ENCODE results near the gene BRICD5. TPM values are rescaled to one million over a fixed set of nuclear protein-coding genes. Genes with fewer than 3 reads are reported as not detected.

Gene BRICD5
- polyA plus RNA-seq, 5 donors, result 2.6 to 9.0 (median 5.8) TPM

- no peak for DNase-seq
Measured at GRCh38 chr16:2166263-2167067, 44.2 kb downstream of the BRICD5 start.

GRCh38 chr16:2165861-2166260 is 44.8 kb downstream of the BRICD5 start:
- DNase-seq, result no peak

DNA sequence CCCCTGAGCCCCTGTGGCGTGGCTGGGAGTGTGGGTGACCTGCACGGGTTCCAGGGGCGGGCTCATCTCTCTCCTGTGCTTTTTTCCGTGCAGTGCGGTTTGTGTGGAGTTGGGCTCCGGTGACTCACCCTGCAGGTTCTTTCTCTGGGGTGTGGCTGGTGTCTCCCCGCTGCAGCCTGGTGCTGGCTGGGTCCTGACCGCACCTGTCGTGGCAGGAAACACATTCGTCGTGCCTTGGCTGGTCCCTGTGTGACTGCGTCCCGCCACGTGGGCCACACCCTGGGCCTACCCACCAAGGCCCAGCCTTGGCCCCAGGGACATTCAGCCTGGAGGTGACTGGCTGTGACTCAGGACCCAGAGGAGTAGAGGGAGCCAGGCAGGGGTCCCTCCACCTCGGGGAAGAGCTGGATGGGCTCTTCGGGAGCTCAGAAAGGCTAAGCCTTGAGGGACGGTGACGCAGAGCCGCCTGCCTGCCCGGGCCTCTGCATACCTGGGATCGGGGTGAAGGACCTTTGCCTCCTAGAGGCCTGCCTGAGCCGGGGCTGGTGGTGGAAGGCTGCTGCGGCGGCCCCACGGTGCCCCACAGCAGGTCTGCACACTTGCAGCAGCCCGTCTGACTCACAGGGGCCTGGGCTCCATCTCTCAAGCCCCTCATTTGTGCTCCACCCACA is 47.3 kb downstream of the BRICD5 start:
- DNase-seq, result no peak

GRCh38 chr16:2162676-2163118 is 48.0 kb downstream of the BRICD5 start:
- DNase-seq, result no peak

DNA sequence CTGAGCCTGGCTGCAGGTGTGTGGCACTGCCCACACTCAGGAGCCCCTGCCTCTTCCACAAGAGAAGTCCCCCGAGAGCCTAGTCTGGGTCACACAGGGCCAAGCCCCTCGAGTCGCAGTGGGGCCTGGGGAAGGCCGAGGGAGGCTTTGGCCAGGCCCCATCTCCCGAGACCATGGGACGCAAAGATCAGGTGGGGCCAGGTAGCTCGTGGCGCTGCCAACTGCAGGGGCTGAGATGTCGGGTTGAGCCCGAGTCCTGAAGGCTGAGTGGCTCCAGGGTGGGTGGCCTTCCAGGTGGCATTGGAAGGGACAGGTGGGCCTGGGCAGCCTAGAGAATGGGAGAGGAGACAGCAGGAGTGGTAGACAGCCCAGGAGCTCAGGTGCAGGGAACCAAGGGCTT is 48.8 kb downstream of the BRICD5 start:
- no peak for DNase-seq

- DNase-seq, result peak in 1 of 2 donors; percentile 52
Measured at GRCh38 chr16:2160915-2161551, 49.6 kb downstream of the BRICD5 start.

Other genes with a start within 250 kb of the BRICD5 start
- 1,000 to 10,000 TPM; 2,201 to 2,837 (median 2,396) TPM for gene RPS2, start 246.0 kb downstream of the BRICD5 start, polyA plus RNA-seq (ENCODE audit: insufficient read depth in 1 of 5, insufficient read length in 5 of 5, low replicate concordance in 1 of 5)
- under 1 TPM in 1 of 5 donors, not detected in 4; 0.13 TPM for gene RNF151, start 244.0 kb downstream of the BRICD5 start, polyA plus RNA-seq (ENCODE audit: insufficient read depth in 1 of 5, insufficient read length in 5 of 5, low replicate concordance in 1 of 5)
- gene TBL3, start 238.8 kb downstream of the BRICD5 start, polyA plus RNA-seq (ENCODE audit: insufficient read depth in 1 of 5, insufficient read length in 5 of 5, low replicate concordance in 1 of 5), result 10 to 100 TPM; 22.8 to 42.3 (median 28.9) TPM
- under 1 TPM in 4 of 5 donors, not detected in 1; 0.18 to 0.57 (median 0.39) TPM for gene NOXO1, start 229.4 kb downstream of the BRICD5 start, polyA plus RNA-seq (ENCODE audit: insufficient read depth in 1 of 5, insufficient read length in 5 of 5, low replicate concordance in 1 of 5)
- gene GFER, start 226.7 kb downstream of the BRICD5 start, polyA plus RNA-seq (ENCODE audit: insufficient read depth in 1 of 5, insufficient read length in 5 of 5, low replicate concordance in 1 of 5), result 10 to 100 TPM; 17.0 to 28.1 (median 21.1) TPM
- under 1 TPM; 0.46 to 0.80 (median 0.65) TPM for gene SYNGR3, start 220.9 kb downstream of the BRICD5 start, polyA plus RNA-seq (ENCODE audit: insufficient read depth in 1 of 5, insufficient read length in 5 of 5, low replicate concordance in 1 of 5)
- 10 to 100 TPM; 11.9 to 32.1 (median 19.9) TPM for gene ZNF598, start 201.0 kb downstream of the BRICD5 start, polyA plus RNA-seq (ENCODE audit: insufficient read depth in 1 of 5, insufficient read length in 5 of 5, low replicate concordance in 1 of 5)
- 1 to 10 TPM; 1.1 to 7.9 (median 2.3) TPM for gene NPW, start 191.1 kb downstream of the BRICD5 start, polyA plus RNA-seq (ENCODE audit: insufficient read depth in 1 of 5, insufficient read length in 5 of 5, low replicate concordance in 1 of 5)
- gene NHERF2, start 184.0 kb downstream of the BRICD5 start, polyA plus RNA-seq (ENCODE audit: insufficient read depth in 1 of 5, insufficient read length in 5 of 5, low replicate concordance in 1 of 5), result 100 to 1,000 TPM in 2 of 5 donors, 10 to 100 TPM in 3; 63.1 to 196 (median 91.8) TPM
- 10 to 100 TPM; 21.0 to 41.2 (median 26.9) TPM for gene NTHL1, start 163.0 kb downstream of the BRICD5 start, polyA plus RNA-seq (ENCODE audit: insufficient read depth in 1 of 5, insufficient read length in 5 of 5, low replicate concordance in 1 of 5)
- 100 to 1,000 TPM; 100 to 149 (median 120) TPM for gene TSC2, start 162.9 kb downstream of the BRICD5 start, polyA plus RNA-seq (ENCODE audit: insufficient read depth in 1 of 5, insufficient read length in 5 of 5, low replicate concordance in 1 of 5)
- 100 to 1,000 TPM in 3 of 5 donors, 10 to 100 TPM in 2; 66.7 to 168 (median 123) TPM for gene PKD1, start 75.0 kb downstream of the BRICD5 start, polyA plus RNA-seq (ENCODE audit: insufficient read depth in 1 of 5, insufficient read length in 5 of 5, low replicate concordance in 1 of 5)
- gene RAB26, start 62.2 kb downstream of the BRICD5 start, polyA plus RNA-seq (ENCODE audit: insufficient read depth in 1 of 5, insufficient read length in 5 of 5, low replicate concordance in 1 of 5), result 1 to 10 TPM; 1.0 to 1.8 (median 1.5) TPM
- 10 to 100 TPM; 41.0 to 62.8 (median 45.7) TPM for gene TRAF7, start 55.1 kb downstream of the BRICD5 start, polyA plus RNA-seq (ENCODE audit: insufficient read depth in 1 of 5, insufficient read length in 5 of 5, low replicate concordance in 1 of 5)
- gene CASKIN1, start 14.3 kb downstream of the BRICD5 start, polyA plus RNA-seq (ENCODE audit: insufficient read depth in 1 of 5, insufficient read length in 5 of 5, low replicate concordance in 1 of 5), result under 1 TPM; 0.16 to 0.85 (median 0.50) TPM
- gene MLST8, start 5.4 kb downstream of the BRICD5 start, polyA plus RNA-seq (ENCODE audit: insufficient read depth in 1 of 5, insufficient read length in 5 of 5, low replicate concordance in 1 of 5), result 10 to 100 TPM; 32.3 to 48.6 (median 33.9) TPM
- 10 to 100 TPM in 1 of 5 donors, 1 to 10 TPM in 4; 7.2 to 13.3 (median 9.1) TPM for gene PGP, start 4.0 kb upstream of the BRICD5 start, polyA plus RNA-seq (ENCODE audit: insufficient read depth in 1 of 5, insufficient read length in 5 of 5, low replicate concordance in 1 of 5)
- gene E4F1, start 12.7 kb upstream of the BRICD5 start, polyA plus RNA-seq (ENCODE audit: insufficient read depth in 1 of 5, insufficient read length in 5 of 5, low replicate concordance in 1 of 5), result 10 to 100 TPM in 4 of 5 donors, 1 to 10 TPM in 1; 9.7 to 24.6 (median 15.3) TPM
- gene DNASE1L2, start 25.6 kb upstream of the BRICD5 start, polyA plus RNA-seq (ENCODE audit: insufficient read depth in 1 of 5, insufficient read length in 5 of 5, low replicate concordance in 1 of 5), result 1 to 10 TPM in 1 of 5 donors, under 1 TPM in 4; 0.60 to 1.2 (median 0.77) TPM
- 10 to 100 TPM; 37.2 to 76.1 (median 44.8) TPM for gene ECI1, start 40.7 kb upstream of the BRICD5 start, polyA plus RNA-seq (ENCODE audit: insufficient read depth in 1 of 5, insufficient read length in 5 of 5, low replicate concordance in 1 of 5)
- gene RNPS1, start 57.3 kb upstream of the BRICD5 start, polyA plus RNA-seq (ENCODE audit: insufficient read depth in 1 of 5, insufficient read length in 5 of 5, low replicate concordance in 1 of 5), result 100 to 1,000 TPM; 158 to 210 (median 178) TPM
- 10 to 100 TPM in 2 of 5 donors, 1 to 10 TPM in 3; 6.8 to 16.1 (median 7.3) TPM for gene ABCA3, start 129.9 kb upstream of the BRICD5 start, polyA plus RNA-seq (ENCODE audit: insufficient read depth in 1 of 5, insufficient read length in 5 of 5, low replicate concordance in 1 of 5)
- gene CCNF, start 218.6 kb upstream of the BRICD5 start, polyA plus RNA-seq (ENCODE audit: insufficient read depth in 1 of 5, insufficient read length in 5 of 5, low replicate concordance in 1 of 5), result 10 to 100 TPM in 1 of 5 donors, 1 to 10 TPM in 4; 8.9 to 13.2 (median 9.2) TPM
- gene TEDC2, start 249.2 kb upstream of the BRICD5 start, polyA plus RNA-seq (ENCODE audit: insufficient read depth in 1 of 5, insufficient read length in 5 of 5, low replicate concordance in 1 of 5), result 10 to 100 TPM in 2 of 5 donors, 1 to 10 TPM in 3; 6.2 to 11.9 (median 8.0) TPM

Measured in right lung (tissue), 5 donors.